NAMALWA (cell line): ENCODE results near the gene HMGN2.

Experiments used
- DNase-seq: peaks from one replicate; pipeline ENCODE4 v3.0.0-alpha.2; 2015; ENCODE audit warnings: low spot score

Gene HMGN2

DNA sequence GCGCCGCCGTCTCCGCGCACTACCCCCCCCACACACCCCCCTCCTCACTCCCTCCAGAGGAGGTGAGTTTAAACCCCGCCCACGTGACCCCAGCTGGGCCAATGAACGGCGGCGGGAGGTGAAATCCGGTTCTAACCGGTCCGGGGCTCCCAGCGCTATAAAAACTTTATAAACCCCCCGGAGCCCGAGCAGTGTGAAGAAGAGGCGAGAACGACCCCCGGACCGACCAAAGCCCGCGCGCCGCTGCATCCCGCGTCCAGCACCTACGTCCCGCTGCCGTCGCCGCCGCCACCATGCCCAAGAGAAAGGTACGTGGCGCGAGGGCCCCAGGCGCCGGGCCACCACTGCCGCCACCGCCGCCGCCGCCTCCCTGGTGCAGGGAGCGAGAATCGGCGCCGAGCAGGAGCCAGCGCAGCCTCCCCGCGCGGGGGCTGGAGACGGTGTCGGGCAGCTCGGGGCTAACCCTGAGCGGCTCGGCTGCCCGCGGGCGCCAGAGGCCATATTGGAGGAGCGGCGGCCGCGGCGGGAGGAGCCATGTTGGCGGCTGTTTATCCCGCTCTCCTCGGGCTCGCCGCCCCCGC lies at the start of gene HMGN2:
HMGN2 (plus strand) TSS at position 121 of the 581 bp plus-strand sequence; CDS start at position 294, 173 bp downstream.
- DNase-seq: peak; percentile 89

DNA sequence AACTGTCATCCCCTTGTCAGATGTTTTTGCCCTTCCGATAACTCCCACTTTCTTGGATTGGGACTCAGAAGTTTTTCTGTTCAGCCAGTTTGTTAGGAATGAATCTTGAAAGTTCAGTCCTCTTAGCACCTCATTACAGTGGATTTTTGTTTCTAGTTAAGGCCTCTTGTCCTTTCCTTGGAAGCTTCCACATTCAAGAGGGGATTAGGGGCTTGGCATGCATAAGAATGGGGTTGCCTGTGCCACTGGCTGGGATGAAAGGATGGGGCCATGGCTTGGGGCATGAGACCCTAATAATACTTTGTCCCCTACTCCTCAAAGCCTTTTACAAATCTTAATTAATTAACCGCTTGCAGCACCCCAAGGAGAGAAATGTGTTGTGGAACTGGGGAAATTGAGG lies 42.5 kb upstream of the HMGN2 start:
- DNase-seq: no peak

DNA sequence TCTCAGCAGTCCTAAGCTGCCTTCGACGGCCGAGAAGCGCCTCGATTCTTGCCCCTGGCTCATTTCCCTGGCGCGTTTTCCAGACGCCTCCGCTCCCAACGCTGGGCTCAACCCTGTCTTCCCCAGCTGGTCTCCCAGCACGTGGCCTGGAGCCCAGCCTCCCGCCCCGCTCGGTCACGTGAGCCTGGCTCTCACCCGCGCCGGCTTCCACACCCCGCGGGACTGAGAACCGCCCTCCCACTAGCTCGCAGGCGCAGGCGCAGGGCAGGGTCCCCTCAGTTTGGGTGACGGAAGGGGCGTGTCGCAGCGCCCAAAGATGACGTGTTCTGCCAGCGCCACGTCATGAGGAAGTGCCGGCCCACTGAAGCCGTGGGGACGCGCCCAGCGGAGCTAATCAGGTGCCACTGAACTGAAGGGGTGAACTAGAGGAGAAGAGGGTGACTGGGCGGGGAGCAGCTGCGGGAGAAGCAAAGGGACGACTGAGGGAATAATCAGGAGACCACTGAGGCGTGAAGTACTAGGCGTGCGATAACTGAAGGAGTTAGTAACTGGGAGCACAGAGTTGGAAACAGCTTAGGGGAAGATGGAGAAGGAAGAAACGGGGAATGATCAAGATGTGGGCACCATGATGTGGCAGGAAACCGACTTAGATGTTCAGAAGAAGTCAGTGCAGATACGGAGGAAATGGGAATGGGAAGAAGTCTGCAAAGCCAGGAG lies 40.1 kb upstream of the HMGN2 start, which contains the start of gene DHDDS:
DHDDS (plus strand) TSS at position 343 of the 717 bp plus-strand sequence. CDS start 625 bp downstream, outside the sequence.
- DNase-seq: peak; percentile 99

DNA sequence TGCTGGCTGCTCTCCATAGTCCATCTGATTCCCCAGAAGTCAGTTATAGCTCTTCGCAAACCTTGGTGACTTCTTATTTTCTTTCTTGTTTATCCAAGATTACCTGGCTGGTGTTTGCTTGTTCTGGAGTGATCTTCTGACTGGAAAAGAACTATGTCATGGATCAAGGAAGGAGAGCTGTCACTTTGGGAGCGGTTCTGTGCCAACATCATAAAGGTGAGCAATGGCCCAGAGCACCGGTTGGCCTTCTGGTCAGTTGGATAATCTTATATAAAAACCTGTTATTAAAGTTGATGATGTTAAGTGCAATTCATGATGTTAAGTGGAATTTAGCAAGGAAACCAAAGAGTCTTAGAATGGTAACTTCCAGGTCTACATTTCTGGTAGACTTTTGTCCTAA lies 39.4 kb upstream of the HMGN2 start:
- no peak for DNase-seq

DNA sequence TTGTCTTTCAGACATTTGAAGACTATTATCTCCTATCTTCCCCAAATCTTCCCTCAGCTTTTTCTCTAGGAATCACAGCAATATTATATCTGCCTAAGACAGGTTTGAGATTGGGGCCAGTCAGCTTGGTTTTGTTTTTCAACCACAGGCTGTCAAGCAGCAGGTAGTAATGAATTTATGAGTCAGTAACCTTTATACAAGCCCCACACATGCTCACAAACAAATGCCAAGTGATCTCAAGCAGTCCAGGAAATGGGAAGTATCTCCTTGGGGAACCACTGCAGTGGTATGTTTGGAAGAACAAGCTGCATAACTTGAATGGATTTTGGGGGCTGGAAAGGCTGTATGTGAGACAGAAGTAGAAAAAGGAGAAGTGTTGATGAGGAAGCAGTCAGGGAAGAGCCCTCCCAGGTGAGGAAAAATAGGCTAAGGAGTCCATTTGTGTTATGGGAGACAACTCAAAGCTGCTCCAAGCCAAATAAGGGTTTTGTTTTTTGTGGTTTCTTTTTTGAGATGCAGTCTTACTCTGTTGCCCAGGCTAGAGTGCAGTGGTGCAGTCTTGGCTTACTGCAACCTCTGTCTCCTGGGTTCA lies 38.0 kb upstream of the HMGN2 start:
- no peak for DNase-seq

DNA sequence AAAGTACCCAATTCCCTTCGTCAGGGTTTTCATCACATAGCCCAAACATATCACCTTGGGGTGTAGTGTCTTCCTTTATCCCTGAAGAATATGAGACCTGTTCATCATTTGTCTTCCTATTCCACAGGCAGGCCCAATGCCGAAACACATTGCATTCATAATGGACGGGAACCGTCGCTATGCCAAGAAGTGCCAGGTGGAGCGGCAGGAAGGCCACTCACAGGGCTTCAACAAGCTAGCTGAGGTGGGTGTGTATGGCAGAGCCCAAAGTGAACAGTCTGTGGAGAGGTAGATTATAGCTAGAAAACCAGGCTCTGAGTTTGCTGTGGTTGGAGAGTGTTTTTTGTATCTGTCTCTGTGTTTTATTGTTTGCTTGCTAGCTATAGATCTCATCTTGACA lies 34.2 kb upstream of the HMGN2 start:
- no peak for DNase-seq

DNA sequence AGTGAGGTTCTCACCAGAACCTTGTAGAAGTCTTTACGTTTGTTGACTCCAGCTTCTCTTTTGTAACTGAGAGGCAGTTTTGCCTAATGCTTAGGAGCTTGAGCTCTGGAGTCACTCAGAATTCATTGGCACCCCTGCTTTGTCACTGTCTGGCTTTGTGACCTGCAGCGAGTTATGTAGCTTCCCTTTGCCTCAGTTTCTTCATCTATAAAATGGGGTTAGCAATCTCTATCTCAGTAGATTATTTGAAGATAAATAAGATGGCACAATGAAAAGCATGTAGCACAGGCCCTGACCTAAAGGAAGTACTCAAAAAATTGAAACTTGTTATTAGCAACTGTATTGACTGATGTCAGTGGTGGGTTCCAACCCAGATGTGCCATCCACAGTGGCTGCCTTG lies 32.0 kb upstream of the HMGN2 start:
- DNase-seq: no peak

DNA sequence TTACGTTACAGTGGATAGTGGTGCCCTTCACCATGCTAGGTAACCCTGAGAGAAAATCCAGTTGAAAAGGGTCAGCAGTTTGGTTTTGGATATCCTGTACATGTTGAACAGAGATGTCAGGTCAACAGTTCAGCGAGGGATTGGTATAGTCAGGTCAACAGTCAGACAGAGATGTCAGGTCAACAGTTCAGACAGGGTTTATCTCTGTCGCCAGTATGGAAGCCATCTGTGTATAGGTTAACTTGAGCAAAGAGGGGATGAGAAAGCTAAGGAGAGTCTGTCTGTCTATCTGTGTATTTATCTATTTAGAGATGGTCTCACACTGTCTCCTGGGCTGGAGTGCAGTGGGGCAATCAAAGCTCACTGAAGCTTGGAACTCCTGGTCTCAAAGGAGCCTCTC lies 22.4 kb upstream of the HMGN2 start:
- DNase-seq: no peak

DNA sequence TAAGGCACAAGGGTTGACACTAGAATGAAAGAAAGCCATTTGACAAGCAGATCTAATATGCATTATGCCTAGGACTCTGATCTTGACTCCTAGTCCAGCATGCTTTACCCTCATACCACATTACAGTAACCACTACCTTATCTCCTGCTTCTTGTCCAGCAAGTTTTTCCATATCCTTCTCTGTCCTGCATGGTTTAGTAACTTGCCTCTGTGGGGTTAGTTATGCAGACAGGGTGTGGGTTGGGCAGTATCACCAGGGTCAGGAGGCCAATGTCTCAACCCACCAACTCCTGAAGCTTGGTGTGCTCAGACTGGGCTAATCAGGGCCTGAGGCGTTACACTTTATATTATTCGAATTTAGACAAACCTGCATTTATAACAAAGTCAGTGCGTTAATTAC lies 21.3 kb upstream of the HMGN2 start:
- DNase-seq: no peak

DNA sequence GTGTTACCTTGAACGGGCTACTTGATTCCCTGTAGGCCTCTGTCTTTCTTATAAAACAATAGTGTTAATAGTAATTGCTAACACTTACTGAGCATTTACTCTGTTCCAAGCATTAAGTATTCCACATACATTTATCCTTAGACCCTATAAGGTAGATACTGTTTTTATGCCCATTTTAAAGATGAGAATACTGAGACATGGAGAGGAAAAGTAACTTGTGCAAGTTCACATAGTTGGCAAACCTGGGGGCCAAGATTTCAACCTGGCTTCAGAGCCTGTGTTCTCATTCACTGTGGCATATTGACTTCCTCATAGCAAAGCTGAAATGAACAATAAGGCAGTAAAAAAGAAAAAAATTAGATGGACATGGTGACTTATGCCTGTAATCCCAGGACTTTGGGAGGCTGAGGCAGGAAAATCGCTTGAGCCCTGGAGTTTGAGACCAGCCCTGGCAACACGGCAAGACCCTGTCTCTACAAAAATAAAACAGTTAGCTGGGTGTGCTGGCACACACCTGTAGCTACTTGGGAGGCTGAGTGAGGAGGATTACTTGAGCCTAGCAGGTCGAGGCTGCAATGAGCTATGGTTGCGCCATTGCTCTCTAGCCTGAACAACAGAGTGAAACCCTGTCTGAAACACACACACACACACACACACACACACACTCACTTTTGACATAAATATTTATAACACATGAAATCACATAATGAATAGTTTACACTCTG lies 19.6 kb upstream of the HMGN2 start:
- DNase-seq: no peak

DNA sequence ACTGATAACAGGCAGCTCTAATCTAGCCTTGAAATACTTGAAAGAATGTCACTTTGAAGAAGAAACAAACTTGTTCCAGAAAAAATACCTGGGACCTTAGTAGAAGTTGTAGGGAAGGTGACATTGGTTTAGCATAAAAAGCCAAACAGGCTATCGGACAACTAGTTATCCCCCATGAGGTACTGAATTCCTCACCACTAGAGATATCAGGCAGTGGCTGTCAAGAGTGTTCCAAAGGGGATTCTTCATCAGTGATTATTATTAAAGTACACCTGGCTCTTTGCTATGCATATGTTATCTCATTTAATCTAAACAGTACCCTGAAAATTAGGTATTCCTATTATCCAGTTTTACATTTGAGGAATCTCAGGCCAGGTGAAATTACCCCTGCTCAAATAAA lies 13.1 kb upstream of the HMGN2 start:
- no peak for DNase-seq

DNA sequence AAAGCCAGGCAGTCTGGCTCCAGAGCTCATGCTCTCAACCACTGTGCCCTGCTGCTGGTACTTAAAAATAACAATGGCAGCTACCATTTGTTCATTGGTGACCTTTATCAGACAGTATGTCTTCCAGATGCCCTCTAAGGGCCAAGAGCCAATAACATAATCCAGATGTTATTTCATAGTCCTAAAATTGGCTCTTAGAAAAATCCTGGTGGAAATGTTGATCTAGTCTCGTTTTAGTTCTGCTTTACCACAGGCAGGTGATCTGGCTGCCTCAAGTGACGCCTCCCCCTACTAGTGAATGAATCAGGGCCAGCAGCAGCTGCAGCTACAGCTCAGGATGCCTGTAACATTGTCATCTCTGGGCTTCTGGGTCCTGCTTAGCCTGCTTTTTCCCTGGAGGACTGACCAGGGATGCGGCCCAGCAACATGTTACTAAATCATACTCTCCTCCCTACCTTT lies 12.6 kb upstream of the HMGN2 start:
- DNase-seq: no peak

DNA sequence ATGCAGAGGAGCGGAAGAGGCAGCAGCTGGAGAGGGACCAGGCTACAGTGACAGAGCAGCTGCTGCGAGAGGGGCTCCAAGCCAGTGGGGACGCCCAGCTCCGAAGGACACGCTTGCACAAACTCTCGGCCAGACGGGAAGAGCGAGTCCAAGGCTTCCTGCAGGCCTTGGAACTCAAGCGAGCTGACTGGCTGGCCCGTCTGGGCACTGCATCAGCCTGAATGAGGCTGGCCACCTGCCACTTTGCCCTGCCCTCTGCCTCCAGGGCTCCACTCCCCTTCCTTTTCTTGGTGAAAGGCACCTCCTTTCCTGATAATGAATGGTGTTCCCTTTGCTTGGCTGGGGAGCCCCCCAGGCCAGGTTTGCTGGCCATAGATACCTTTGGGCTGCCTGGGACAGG lies 3.3 kb upstream of the HMGN2 start:
- DNase-seq: no peak

DNA sequence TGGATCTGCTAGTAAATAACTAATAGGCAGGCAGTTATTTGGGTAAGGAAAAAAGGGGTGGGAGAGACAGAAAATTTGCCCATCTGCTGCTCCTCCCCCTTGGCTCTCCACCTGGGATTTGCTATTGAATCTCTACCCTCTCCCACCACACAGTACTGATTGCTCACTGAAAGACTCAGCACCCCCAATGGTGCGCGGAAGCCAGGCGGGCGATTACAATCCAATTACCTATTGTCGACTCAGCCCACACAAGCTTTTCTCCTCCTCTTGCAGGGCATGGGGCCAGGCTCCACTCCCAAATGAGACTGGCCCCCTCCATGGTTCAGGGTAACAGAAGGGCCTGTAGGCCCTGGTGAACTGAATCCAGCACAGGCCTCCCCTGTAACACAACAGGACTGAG lies 2.7 kb upstream of the HMGN2 start:
- no peak for DNase-seq

DNA sequence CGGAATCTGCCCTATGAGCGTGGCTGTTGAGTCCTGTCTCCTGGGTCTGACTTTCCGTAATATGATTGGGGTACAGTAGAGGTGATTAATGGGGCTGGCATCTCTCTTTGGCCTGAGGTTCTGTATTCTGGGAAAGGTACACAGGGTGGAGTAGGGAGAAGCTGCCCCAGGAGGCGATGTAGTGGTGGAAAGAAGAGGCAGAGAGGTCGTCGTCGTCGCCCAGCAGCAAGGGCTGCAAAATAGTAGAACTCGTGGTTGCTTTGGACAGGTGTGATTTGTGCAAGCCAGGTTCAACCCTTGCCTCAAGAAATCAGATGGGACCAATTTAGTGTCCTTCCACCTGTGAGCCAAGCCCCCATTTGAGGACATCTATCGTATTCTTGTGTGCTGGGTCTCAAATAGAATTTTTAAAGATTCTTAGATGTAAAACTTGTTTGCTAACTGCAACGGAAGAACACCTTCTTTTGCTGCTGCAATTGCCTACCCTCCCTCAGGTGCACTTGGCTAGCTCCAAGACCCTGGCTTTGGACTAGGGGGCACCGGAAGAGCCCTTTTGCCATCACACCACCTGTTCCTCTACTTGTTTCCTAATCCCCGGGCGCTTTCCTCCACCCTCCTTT lies 1.3 kb upstream of the HMGN2 start:
- peak; percentile 51 for DNase-seq

DNA sequence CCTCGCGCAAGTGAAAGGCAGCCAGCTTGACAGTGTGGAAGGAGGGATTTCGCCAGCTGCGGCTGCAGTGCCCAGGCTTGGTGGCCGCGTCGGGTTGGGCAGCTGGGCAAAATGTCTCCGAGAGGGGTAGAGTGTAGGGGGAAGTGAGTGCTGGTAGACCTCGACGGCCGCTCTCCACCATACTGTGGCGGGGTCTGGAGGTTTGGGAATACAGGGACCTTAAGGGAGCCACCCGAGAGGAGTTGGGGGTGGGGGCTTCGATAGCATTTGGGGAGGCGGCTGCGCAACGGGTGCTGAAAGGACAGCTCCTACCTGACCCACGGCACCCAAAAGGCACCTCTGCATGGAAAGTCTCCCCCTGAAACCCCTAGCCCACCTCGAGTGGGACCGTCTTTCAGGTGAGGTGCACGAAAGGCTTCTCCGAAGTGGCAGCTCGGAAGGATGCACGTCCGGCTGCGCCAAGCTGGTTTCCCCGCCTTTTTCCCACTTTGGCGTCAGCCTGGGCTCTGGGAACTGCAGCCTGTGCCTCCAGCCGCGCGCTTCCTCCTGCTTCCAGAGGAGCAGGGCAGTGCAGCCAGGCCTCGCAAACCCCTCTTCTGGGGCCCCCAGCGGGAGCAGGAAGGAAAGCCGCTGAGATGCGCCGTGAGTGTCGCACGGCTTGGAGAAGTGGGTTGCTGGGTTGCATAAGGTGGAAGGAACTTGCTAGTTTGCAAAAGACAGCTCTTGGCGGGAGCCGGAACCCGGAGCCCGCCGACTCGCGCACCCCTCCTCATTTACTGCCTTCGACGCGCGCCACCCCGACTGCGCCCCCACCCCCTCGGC lies 531 bp upstream of the HMGN2 start:
- DNase-seq: peak; percentile 54

DNA sequence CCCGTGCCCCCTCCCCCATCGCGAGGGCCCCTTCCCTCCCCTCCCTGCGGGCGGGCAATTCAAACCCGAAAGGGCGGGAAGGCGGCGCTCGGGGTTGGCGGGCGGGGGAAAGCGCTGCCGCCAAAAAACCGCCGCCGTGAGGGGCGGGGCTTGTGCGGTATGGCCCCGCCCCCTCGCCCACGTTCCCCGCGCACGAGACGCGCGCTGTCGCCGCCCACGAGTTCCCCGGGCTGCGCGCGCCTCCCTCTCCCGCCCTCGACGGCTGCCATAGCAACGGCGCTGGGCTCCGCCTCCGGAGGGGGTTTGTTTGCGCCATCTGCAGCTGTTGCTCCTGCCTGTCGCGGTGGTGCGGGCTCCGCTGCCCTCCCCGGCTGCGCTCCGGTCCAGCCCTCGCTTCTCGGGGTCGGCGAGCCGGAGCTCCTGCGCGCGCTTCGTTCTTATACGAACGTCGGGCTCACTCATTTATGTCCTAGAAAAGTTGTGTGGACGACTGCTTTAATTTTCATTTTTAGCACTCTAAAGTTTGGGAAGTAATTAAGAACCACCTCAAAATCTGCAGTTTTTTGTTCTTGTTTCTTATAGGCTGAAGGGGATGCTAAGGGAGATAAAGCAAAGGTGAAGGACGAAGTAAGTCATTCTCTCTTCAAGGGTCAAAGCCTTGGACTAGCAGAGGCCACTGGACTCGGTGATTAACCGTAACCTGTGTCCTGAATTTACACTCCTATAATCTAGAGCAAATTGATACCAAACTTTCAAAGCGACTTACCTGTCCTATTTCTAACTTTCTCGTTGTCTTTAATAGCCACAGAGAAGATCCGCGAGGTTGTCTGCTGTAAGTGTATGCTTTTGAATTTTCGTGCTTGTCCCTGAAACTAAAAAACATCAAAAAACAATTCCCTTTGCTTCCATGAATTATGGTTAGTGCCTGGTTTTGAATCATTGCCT lies 933 bp downstream of the HMGN2 start:
- peak; percentile 97 for DNase-seq

DNA sequence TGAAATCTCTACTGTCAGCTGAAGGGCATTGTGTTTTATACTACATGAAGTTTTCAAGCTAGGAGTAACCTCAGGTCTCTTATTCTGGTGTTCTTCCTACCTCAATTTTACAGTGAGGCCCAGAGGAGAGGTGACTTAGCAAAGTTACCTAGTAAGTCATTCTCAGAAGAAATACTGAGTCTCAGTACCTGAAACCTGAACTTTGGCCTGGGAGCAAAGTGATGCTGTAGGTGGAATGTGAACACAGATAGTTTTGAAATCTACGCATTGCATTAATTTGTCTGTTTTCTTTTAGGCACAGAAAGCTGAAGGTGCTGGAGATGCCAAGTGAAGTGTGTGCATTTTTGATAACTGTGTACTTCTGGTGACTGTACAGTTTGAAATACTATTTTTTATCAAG lies 2.6 kb downstream of the HMGN2 start:
- no peak for DNase-seq

DNA sequence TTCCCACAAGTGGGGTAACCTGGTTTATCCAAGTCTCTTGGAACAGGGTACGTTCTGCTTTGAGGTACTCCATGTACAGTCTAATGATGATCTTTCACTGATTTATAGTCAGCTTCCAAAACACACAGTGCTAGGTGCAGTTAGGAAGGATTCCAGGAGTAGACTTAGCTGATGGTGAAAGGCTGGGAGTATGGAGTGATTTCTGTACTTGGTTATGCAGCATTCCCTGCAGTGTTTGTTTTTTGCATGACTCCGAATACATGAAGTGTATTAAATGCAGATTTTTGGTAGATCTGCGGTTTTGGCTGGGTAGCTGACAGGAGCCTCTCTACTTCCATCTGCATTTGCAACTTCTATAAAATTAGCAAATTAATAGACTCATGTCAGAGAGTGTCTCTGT lies 3.7 kb downstream of the HMGN2 start:
- no peak for DNase-seq

DNA sequence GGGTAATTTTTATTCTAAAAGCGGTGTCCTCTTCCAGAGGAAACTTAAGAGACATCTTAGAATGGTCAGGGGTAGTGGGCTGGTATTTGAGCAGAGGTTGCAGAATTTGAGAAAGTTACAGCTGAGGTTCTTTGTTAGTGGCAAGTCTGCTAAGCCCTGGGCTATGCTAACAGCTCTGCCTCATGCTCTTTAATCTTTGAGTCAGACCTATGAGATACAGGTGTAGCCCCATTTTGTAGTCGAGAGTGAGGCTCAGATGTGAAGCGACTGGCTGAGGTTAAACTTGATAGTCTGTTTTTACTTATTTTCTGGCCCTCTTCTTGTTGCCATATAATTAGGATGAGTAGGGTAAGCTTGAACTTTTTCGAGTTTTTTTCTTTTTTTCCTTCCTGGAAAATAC lies 4.7 kb downstream of the HMGN2 start:
- DNase-seq: no peak
